KBM-7 (cell line): ENCODE measurements around the gene CD101.
"Not testable (repeated sequence)": the region's sequence is repeated elsewhere in the genome, so short reads cannot be mapped to it uniquely, and the experiment has no call there.

ENCODE experiments used
- DNase-seq: peaks from one replicate; pipeline ENCODE4 v3.0.0-alpha.2; 2015
- in situ Hi-C: fragments of 300-500 bp; cut with MboI; formaldehyde crosslinking; loops from 2 replicates; pipeline ENCODE4 v1.14.3; 2020; ENCODE audit warnings: low sequenced_read_pairs, low pct_unique_long_range_greater_than_20kb, mixed read lengths

Gene CD101

GRCh38 chr1:117001254-117001927, at the start of gene CD101:
Gene CD101 (plus strand): TSS chr1:117001760. CDS start chr1:117001818, 58 bp downstream.
- in situ Hi-C loops = no loop called here
- DNase-seq = peak; percentile 61

- DNase-seq = no peak
- in situ Hi-C loops = no loop called here
Measured at GRCh38 chr1:116952738-116953275, 48.8 kb upstream of the CD101 start.

GRCh38 chr1:116954440-116954839, 47.1 kb upstream of the CD101 start:
- DNase-seq = no peak
- in situ Hi-C loops = no loop called here

GRCh38 chr1:116956378-116956777, 45.2 kb upstream of the CD101 start:
- in situ Hi-C loops = no loop called here

GRCh38 chr1:116957646-116958045, 43.9 kb upstream of the CD101 start:
- in situ Hi-C loops = no loop called here
- no peak for DNase-seq

More at GRCh38 chr1:116956378-116956777, 45.2 kb upstream of the CD101 start:
- DNase-seq = no peak

GRCh38 chr1:116958110-116958509, 43.5 kb upstream of the CD101 start:
- in situ Hi-C loops = no loop called here

GRCh38 chr1:116958977-116959376, 42.6 kb upstream of the CD101 start:
- in situ Hi-C loops = no loop called here
- no peak for DNase-seq

More at GRCh38 chr1:116958110-116958509, 43.5 kb upstream of the CD101 start:
- no peak for DNase-seq

GRCh38 chr1:116961606-116962005, 40.0 kb upstream of the CD101 start:
- in situ Hi-C loops = no loop called here
- no peak for DNase-seq

GRCh38 chr1:116962987-116963639, 38.4 kb upstream of the CD101 start:
- in situ Hi-C loops = no loop called here
- peak; percentile 56 for DNase-seq

- in situ Hi-C loops = no loop called here
- no peak for DNase-seq
Measured at GRCh38 chr1:116966791-116967190, 34.8 kb upstream of the CD101 start.

- in situ Hi-C loops = no loop called here
- no peak for DNase-seq
Measured at GRCh38 chr1:116968724-116969123, 32.8 kb upstream of the CD101 start.

GRCh38 chr1:116971258-116971860, 30.2 kb upstream of the CD101 start:
- no peak for DNase-seq
- in situ Hi-C loops = no loop called here

- no peak for DNase-seq
- in situ Hi-C loops = no loop called here
Measured at GRCh38 chr1:116971965-116972673, 29.4 kb upstream of the CD101 start.

- in situ Hi-C loops = no loop called here
Measured at GRCh38 chr1:116972674-116973030, 28.9 kb upstream of the CD101 start.

GRCh38 chr1:116980309-116980708, 21.3 kb upstream of the CD101 start:
- in situ Hi-C loops = not testable (repeated sequence)

More at GRCh38 chr1:116972674-116973030, 28.9 kb upstream of the CD101 start:
- no peak for DNase-seq

GRCh38 chr1:116981521-116982037, 20.0 kb upstream of the CD101 start:
- in situ Hi-C loops = no loop called here
- DNase-seq = no peak

More at GRCh38 chr1:116980309-116980708, 21.3 kb upstream of the CD101 start:
- DNase-seq = not testable (repeated sequence)

- DNase-seq = no peak
- in situ Hi-C loops = no loop called here
Measured at GRCh38 chr1:116982319-116983004, 19.1 kb upstream of the CD101 start.

- in situ Hi-C loops = no loop called here
- DNase-seq = no peak
Measured at GRCh38 chr1:116983112-116983511, 18.4 kb upstream of the CD101 start.

- no peak for DNase-seq
- in situ Hi-C loops = no loop called here
Measured at GRCh38 chr1:116983678-116984077, 17.9 kb upstream of the CD101 start.
